Fibroblast of lung (primary cell): ENCODE results near the gene SGCD. TPM values are rescaled to one million over a fixed set of nuclear protein-coding genes. Genes with fewer than 3 reads are reported as not detected.

Experiments
- DNase-seq, 2 donors: peaks; one replicate each; pipeline versions ENCODE4 v3.0.0 to v3.0.0-alpha.2; 2010; ENCODE audit warnings: low read depth in 2 of 2
- H2AFZ ChIP-seq: 2 replicates; pipeline ENCODE4 v1.5.1; 2012; ENCODE audit warnings: low read length, control low read depth, inconsistent platforms
- H3K27ac ChIP-seq: 2 replicates; pipeline ENCODE4 v1.5.1; 2011; ENCODE audit warnings: low read length, control low read depth; ENCODE audit not compliant: insufficient read depth
- H3K27me3 ChIP-seq: 2 replicates; pipeline ENCODE4 v1.5.1; 2011; ENCODE audit warnings: mild to moderate bottlenecking, low read length; ENCODE audit not compliant: control insufficient read depth, insufficient read depth
- H3K36me3 ChIP-seq: 2 replicates; pipeline ENCODE4 v1.5.1; 2011; ENCODE audit warnings: low read length; ENCODE audit not compliant: control insufficient read depth, insufficient read depth
- H3K4me1 ChIP-seq: 2 replicates; pipeline ENCODE4 v1.5.1; 2011; ENCODE audit warnings: low read length; ENCODE audit not compliant: control insufficient read depth, insufficient read depth; ENCODE audit errors: extremely low read depth
- H3K4me2 ChIP-seq: 2 replicates; pipeline ENCODE4 v1.5.1; 2011; ENCODE audit warnings: low read length, control low read depth; ENCODE audit not compliant: insufficient read depth; ENCODE audit errors: extremely low read depth
- H3K4me3 ChIP-seq, 4 experiments: fragments of 200-600 bp in 1 of 4; sonication (generic) in 1 of 4; replicated peaks in 1 of 4; 2 replicates each; pipeline ENCODE4 v1.5.1; 2011 to 2016; ENCODE audit warnings: low read length in 4 of 4, low read depth in 3 of 4, mild to moderate bottlenecking in 3 of 4, control low read depth in 2 of 4, inconsistent platforms in 1 of 4, mixed read lengths in 1 of 4; ENCODE audit not compliant: insufficient read depth in 1 of 4; ENCODE audit errors: control extremely low read depth in 1 of 4
- H3K79me2 ChIP-seq: 2 replicates; pipeline ENCODE4 v1.5.1; 2012; ENCODE audit warnings: mild to moderate bottlenecking, low read length, inconsistent platforms; ENCODE audit not compliant: control insufficient read depth, insufficient read depth
- H3K9ac ChIP-seq: 2 replicates; pipeline ENCODE4 v1.5.1; 2011; ENCODE audit warnings: mild to moderate bottlenecking, low read length, control low read depth; ENCODE audit not compliant: insufficient read depth
- H3K9me3 ChIP-seq: 2 replicates; pipeline ENCODE4 v1.5.1; 2012; ENCODE audit warnings: low read depth, low read length; ENCODE audit not compliant: control insufficient read depth, insufficient read depth
- H4K20me1 ChIP-seq: 2 replicates; pipeline ENCODE4 v1.5.1; 2011; ENCODE audit warnings: low read length; ENCODE audit not compliant: control insufficient read depth, insufficient read depth; ENCODE audit errors: extremely low read depth
- CTCF ChIP-seq, 2 donors: IDR thresholded peaks in 1 of 2; conservative IDR thresholded peaks in 1 of 2; 1 replicate in 1 of 2; 2 replicates in 1 of 2; pipeline ENCODE4 v1.5.1; 2011 to 2012; ENCODE audit warnings: low read length in 2 of 2, control low read depth in 1 of 2, inconsistent platforms in 1 of 2, low read depth in 1 of 2, mild to moderate bottlenecking in 1 of 2
- EZH2 ChIP-seq: IDR thresholded peaks from 2 replicates; pipeline ENCODE4 v1.5.1; 2012; ENCODE audit warnings: low read length, control low read depth, mild to moderate bottlenecking; ENCODE audit errors: missing control alignments
- polyA plus RNA-seq, 2 donors: library from polyadenylated mRNA; depleted of rRNA in 1 of 2; stranded (reverse) in 1 of 2; unstranded in 1 of 2; fragments of >200 nt; gene quantifications; 2 replicates each; pipeline ENCODE4 v1.2.1, GENCODE V29; 2011 to 2012; ENCODE audit warnings: missing spikeins in 1 of 2
- total RNA-seq: library from RNA; depleted of rRNA; stranded (reverse); fragments of >200 nt; gene quantifications from 2 replicates; pipeline ENCODE4 v1.2.1, GENCODE V29; 2014

SGCD gene
- total and polyA plus RNA-seq, 2 donors (not counting 1 experiment from before 2014, with no cell fraction given): 13.3 to 67.5 TPM

GRCh38 chr5:156640691-156641241 lies 313.8 kb downstream of the SGCD start:
- no peaks in the 10 kb centered on the region for H4K20me1 ChIP-seq
- H3K79me2 ChIP-seq: no peaks in the 10 kb centered on the region
- TF ChIP-seq EZH2: no peak
- TF ChIP-seq CTCF (conservative IDR thresholded peaks at IDR 0.05 in 1 of 2, IDR thresholded peaks at IDR 0.05 in 1 of 2; ENCODE audit: low read depth in 1 of 2, low read length in 2 of 2): no peak
- H3K4me3 ChIP-seq: no peak overlapping the region
- no peak overlapping the region for H2AFZ ChIP-seq
- H3K4me2 ChIP-seq: no peak overlapping the region
- peak in 1 of 2 donors; percentile 56 for DNase-seq
- no peaks in the 10 kb centered on the region for H3K36me3 ChIP-seq
- H3K4me1 ChIP-seq: no peaks in the 10 kb centered on the region
- H3K9me3 ChIP-seq: no peaks in the 10 kb centered on the region
- no peak overlapping the region for H3K27ac ChIP-seq
- H3K9ac ChIP-seq: no peak overlapping the region
- no peaks in the 10 kb centered on the region for H3K27me3 ChIP-seq

- H3K9ac ChIP-seq: no peak overlapping the region
- TF ChIP-seq EZH2: no peak
- no peak for TF ChIP-seq CTCF (conservative IDR thresholded peaks at IDR 0.05 in 1 of 2, IDR thresholded peaks at IDR 0.05 in 1 of 2; ENCODE audit: low read depth in 1 of 2, low read length in 2 of 2)
- H4K20me1 ChIP-seq: no peaks in the 10 kb centered on the region
- H3K4me1 ChIP-seq: no peaks in the 10 kb centered on the region
- H3K9me3 ChIP-seq: no peaks in the 10 kb centered on the region
- H3K4me2 ChIP-seq: no peak overlapping the region
- peak in 1 of 2 donors; percentile 56 for DNase-seq
- no peaks in the 10 kb centered on the region for H3K27me3 ChIP-seq
- H3K36me3 ChIP-seq: no peaks in the 10 kb centered on the region
- no peaks in the 10 kb centered on the region for H3K79me2 ChIP-seq
- no peak overlapping the region for H3K27ac ChIP-seq
- H2AFZ ChIP-seq: no peak overlapping the region
- H3K4me3 ChIP-seq: no peak overlapping the region
Measured at GRCh38 chr5:156641686-156642085, 314.7 kb downstream of the SGCD start.

DNA sequence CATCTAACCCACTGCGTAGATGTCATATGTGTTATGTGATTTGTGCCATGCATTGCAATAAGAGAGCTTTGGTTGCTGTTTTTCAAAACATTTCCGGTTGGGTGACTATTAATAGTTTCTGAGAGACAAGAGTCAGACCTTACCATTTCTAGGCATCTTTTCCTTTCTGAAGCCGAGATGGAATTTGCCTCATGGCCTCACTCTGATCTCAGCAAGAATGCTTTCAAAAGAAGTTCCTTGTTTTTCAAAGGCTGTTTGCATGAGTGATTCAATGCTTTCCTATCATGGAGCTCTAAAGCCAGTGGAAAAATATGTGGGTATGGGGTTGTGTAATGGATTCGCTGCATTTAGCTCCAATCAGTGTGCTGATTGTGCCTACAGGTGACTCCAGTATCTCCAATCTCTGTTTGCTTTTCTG lies 320.1 kb downstream of the SGCD start:
- no peaks in the 10 kb centered on the region for H3K9me3 ChIP-seq
- H3K79me2 ChIP-seq: no peaks in the 10 kb centered on the region
- no peak overlapping the region for H3K4me3 ChIP-seq
- no peaks in the 10 kb centered on the region for H3K27me3 ChIP-seq
- H4K20me1 ChIP-seq: no peaks in the 10 kb centered on the region
- H3K4me2 ChIP-seq: no peak overlapping the region
- TF ChIP-seq EZH2 (no peak), CTCF (conservative IDR thresholded peaks at IDR 0.05 in 1 of 2, IDR thresholded peaks at IDR 0.05 in 1 of 2; ENCODE audit: low read depth in 1 of 2, low read length in 2 of 2) (no peak)
- DNase-seq: peak in 1 of 2 donors; percentile 61
- no peak overlapping the region for H3K9ac ChIP-seq
- no peaks in the 10 kb centered on the region for H3K4me1 ChIP-seq
- no peaks in the 10 kb centered on the region for H3K36me3 ChIP-seq
- H3K27ac ChIP-seq: no peak overlapping the region
- H2AFZ ChIP-seq: no peak overlapping the region
